IMR-90 (cell line): ENCODE data around the gene LGALS14. TPM values are rescaled to one million over a fixed set of nuclear protein-coding genes. Genes with fewer than 3 reads are reported as not detected.

Experiments used
- ATAC-seq: fragments of 200-7000 bp; cut with Tn5 transposase; 2 replicates; pipeline ENCODE4 v1.9.1; 2020; ENCODE audit warnings: low read depth, mild to moderate bottlenecking, moderate library complexity
- BruUV-seq: library from RNA; stranded (reverse); fragments of 400-500 nt; replicated peaks from 2 replicates; lab custom pipeline; 2021; lab: Mats Ljungman, UMichigan
- CTCF ChIA-PET: fragments of 300-600 bp; formaldehyde crosslinking; extraction: SDS; loops from one replicate; lab custom pipeline; 2021; ENCODE audit warnings: antibody characterized with exemption; lab: Yijun Ruan, JAX
- POLR2A ChIA-PET: fragments of 300-600 bp; sonication (Branson Sonifier 250); formaldehyde crosslinking; loops from one replicate; lab custom pipeline; 2022; ENCODE audit warnings: antibody characterized with exemption; ENCODE audit not compliant: unreplicated experiment; lab: Charles Lee
- DNase-seq: peaks from one replicate; pipeline ENCODE4 v3.0.0; 2013
- H2AFZ ChIP-seq: replicated peaks from 2 replicates; pipeline ENCODE3; 2013; ENCODE audit warnings: low read length, mild to moderate bottlenecking; ENCODE audit not compliant: poor library complexity
- H2AK5ac ChIP-seq: 2 replicates; pipeline ENCODE4 v1.6.1; 2013; ENCODE audit warnings: low read depth, low read length, inconsistent platforms
- H2AK9ac ChIP-seq: replicated peaks from 2 replicates; pipeline ENCODE3; 2013; ENCODE audit warnings: mild to moderate bottlenecking, low read depth, low read length, moderate library complexity; ENCODE audit not compliant: poor library complexity
- H2BK120ac ChIP-seq: 2 replicates; pipeline ENCODE4 v1.6.1; 2013; ENCODE audit warnings: low read depth, low read length, inconsistent platforms
- H2BK15ac ChIP-seq: 3 replicates; pipeline ENCODE4 v1.6.1; 2013; ENCODE audit warnings: low read depth, low read length, inconsistent platforms
- H2BK20ac ChIP-seq: 2 replicates; pipeline ENCODE4 v1.6.1; 2013; ENCODE audit warnings: low read depth, mild to moderate bottlenecking, inconsistent platforms, low read length, moderate library complexity
- H2BK5ac ChIP-seq: 2 replicates; pipeline ENCODE4 v1.6.1; 2013; ENCODE audit warnings: mild to moderate bottlenecking, low read depth, low read length, inconsistent platforms; ENCODE audit not compliant: poor library complexity, severe bottlenecking
- H3K14ac ChIP-seq: replicated peaks from 2 replicates; pipeline ENCODE4 v1.6.1; 2013; ENCODE audit warnings: low read depth, low read length, inconsistent platforms
- H3K18ac ChIP-seq: 2 replicates; pipeline ENCODE4 v1.6.1; 2013; ENCODE audit warnings: low read depth, low read length, control low read depth
- H3K23ac ChIP-seq: 2 replicates; pipeline ENCODE4 v1.6.1; 2013; ENCODE audit warnings: low read depth, low read length, inconsistent platforms
- H3K27ac ChIP-seq: 2 replicates; pipeline ENCODE4 v1.5.1; 2013; ENCODE audit warnings: mild to moderate bottlenecking, control low read depth, low read length; ENCODE audit not compliant: insufficient read depth
- H3K27me3 ChIP-seq: 2 replicates; pipeline ENCODE4 v1.6.1; 2013; ENCODE audit warnings: low read length; ENCODE audit not compliant: control insufficient read depth, insufficient read depth
- H3K36me3 ChIP-seq: 2 replicates; pipeline ENCODE4 v1.6.1; 2013; ENCODE audit warnings: low read length, mixed read lengths; ENCODE audit not compliant: control insufficient read depth, insufficient read depth
- H3K4ac ChIP-seq: 2 replicates; pipeline ENCODE4 v1.6.1; 2013; ENCODE audit warnings: low read depth, low read length, inconsistent platforms
- H3K4me1 ChIP-seq: 2 replicates; pipeline ENCODE4 v1.6.1; 2013; ENCODE audit warnings: low read length, mixed read lengths; ENCODE audit not compliant: control insufficient read depth, insufficient read depth
- H3K4me2 ChIP-seq: 2 replicates; pipeline ENCODE4 v1.6.1; 2013; ENCODE audit warnings: low read depth, mild to moderate bottlenecking, control low read depth, low read length, moderate library complexity
- H3K4me3 ChIP-seq: 2 replicates; pipeline ENCODE4 v1.5.1; 2013; ENCODE audit warnings: low read depth, mild to moderate bottlenecking, control low read depth, low read length, moderate library complexity; ENCODE audit not compliant: insufficient read depth
- H3K56ac ChIP-seq: 2 replicates; pipeline ENCODE4 v1.6.1; 2013; ENCODE audit warnings: low read length, inconsistent platforms; ENCODE audit not compliant: insufficient read depth; ENCODE audit errors: extremely low read depth
- H3K79me1 ChIP-seq, 2 experiments: 2 replicates each; pipeline ENCODE4 v1.6.1; 2013; ENCODE audit warnings: low read length in 2 of 2, inconsistent platforms in 1 of 2, low read depth in 1 of 2
- H3K9ac ChIP-seq: 2 replicates; pipeline ENCODE4 v1.6.1; 2013; ENCODE audit warnings: low read depth, low read length, control low read depth
- H3K9me1 ChIP-seq: 2 replicates; pipeline ENCODE4 v1.6.1; 2013; ENCODE audit warnings: low read length, inconsistent platforms; ENCODE audit not compliant: insufficient read depth
- H3K9me3 ChIP-seq: 2 replicates; pipeline ENCODE4 v1.6.1; 2013; ENCODE audit warnings: low read length; ENCODE audit not compliant: control insufficient read depth, insufficient read depth
- H4K20me1 ChIP-seq: 2 replicates; pipeline ENCODE4 v1.6.1; 2013; ENCODE audit warnings: low read length, inconsistent platforms; ENCODE audit not compliant: insufficient read depth
- H4K5ac ChIP-seq: 2 replicates; pipeline ENCODE4 v1.6.1; 2013; ENCODE audit warnings: mild to moderate bottlenecking, low read depth, low read length, control low read depth
- H4K8ac ChIP-seq, 2 experiments: 2 replicates each; pipeline ENCODE4 v1.6.1; 2013; ENCODE audit warnings: low read depth in 2 of 2, low read length in 2 of 2, control low read depth in 1 of 2, inconsistent platforms in 1 of 2
- H4K91ac ChIP-seq: 2 replicates; pipeline ENCODE4 v1.6.1; 2013; ENCODE audit warnings: low read depth, low read length, inconsistent platforms; ENCODE audit not compliant: insufficient read depth
- BHLHE40 ChIP-seq: fragments of 150-350 bp; IDR thresholded peaks from 2 replicates; pipeline ENCODE4 v1.6.1; 2016; ENCODE audit warnings: mild to moderate bottlenecking, low read depth, low read length
- CEBPB ChIP-seq: IDR thresholded peaks from 2 replicates; pipeline ENCODE4 v1.6.1; 2012; ENCODE audit warnings: low read depth, low read length, improper control_type of control experiment
- CHD1 ChIP-seq: IDR thresholded peaks from 2 replicates; pipeline ENCODE4 v1.6.1; 2012; ENCODE audit warnings: low read depth, low read length, improper control_type of control experiment
- FOS ChIP-seq: fragments of 150-350 bp; IDR thresholded peaks from 2 replicates; pipeline ENCODE4 v1.6.1; 2016; ENCODE audit warnings: low read depth, low read length
- MAFK ChIP-seq: IDR thresholded peaks from 2 replicates; pipeline ENCODE4 v1.6.1; 2012; ENCODE audit warnings: low read depth, low read length, improper control_type of control experiment
- MAZ ChIP-seq: IDR thresholded peaks from 2 replicates; pipeline ENCODE4 v1.6.1; 2012; ENCODE audit warnings: low read depth, mild to moderate bottlenecking, low read length, improper control_type of control experiment, moderate library complexity, borderline replicate concordance
- MXI1 ChIP-seq: IDR thresholded peaks from 2 replicates; pipeline ENCODE4 v1.6.1; 2012; ENCODE audit warnings: low read depth, mild to moderate bottlenecking, low read length, moderate library complexity, borderline replicate concordance
- NFE2L2 ChIP-seq: fragments of 150-350 bp; IDR thresholded peaks from 2 replicates; pipeline ENCODE4 v1.6.1; 2016; ENCODE audit warnings: low read depth, mild to moderate bottlenecking, low read length
- POLR2A ChIP-seq: IDR thresholded peaks from 2 replicates; pipeline ENCODE4 v1.6.1; 2012; ENCODE audit warnings: mild to moderate bottlenecking, low read depth, low read length
- RAD21 ChIP-seq: IDR thresholded peaks from 2 replicates; pipeline ENCODE4 v1.6.1; 2012; ENCODE audit warnings: low read length, improper control_type of control experiment
- RCOR1 ChIP-seq: IDR thresholded peaks from 2 replicates; pipeline ENCODE4 v1.6.1; 2012; ENCODE audit warnings: mild to moderate bottlenecking, low read length, improper control_type of control experiment; ENCODE audit not compliant: insufficient replicate concordance
- RFX5 ChIP-seq: IDR thresholded peaks from 2 replicates; pipeline ENCODE4 v1.8.0; 2012; ENCODE audit warnings: low read depth, mild to moderate bottlenecking, low read length, moderate library complexity
- SMC3 ChIP-seq: fragments of 150-350 bp; IDR thresholded peaks from 2 replicates; pipeline ENCODE4 v1.6.1; 2016; ENCODE audit warnings: low read depth, mild to moderate bottlenecking, antibody characterized with exemption, low read length, moderate library complexity
- dilution Hi-C: fragments of 300-500 bp; cut with HindIII; formaldehyde crosslinking; loops from one replicate; pipeline ENCODE4 v1.14.3; 2018; ENCODE audit warnings: low sequenced_read_pairs; ENCODE audit not compliant: unreplicated experiment
- in situ Hi-C: fragments of 300-500 bp; cut with MboI; formaldehyde crosslinking; loops from 3 replicates; pipeline ENCODE4 v1.14.3; 2019; ENCODE audit warnings: low sequenced_read_pairs, inconsistent platforms, mixed read lengths
- intact Hi-C: fragments of 100-400 bp; cut with micrococcal nuclease; formaldehyde crosslinking; loops from 2 replicates; pipeline ENCODE4 v1.10.0; 2022
- polyA plus RNA-seq, 3 experiments: library from polyadenylated mRNA; depleted of rRNA; stranded (reverse); fragments of >200 nt; gene quantifications; 2 replicates each; pipeline ENCODE4 v1.2.3, GENCODE V29; 2012; ENCODE audit warnings: low replicate concordance in 1 of 3
- total RNA-seq: library from RNA; depleted of rRNA; stranded (reverse); fragments of >200 nt; gene quantifications from 2 replicates; pipeline ENCODE4 v1.2.3, GENCODE V29; 2012
- TF ChIP-seq, protein P1 (sequence below): fragments of 150-350 bp; IDR thresholded peaks from 2 replicates; pipeline ENCODE4 v1.6.1; 2016; ENCODE audit warnings: low read depth, mild to moderate bottlenecking, low read length, moderate library complexity, borderline replicate concordance
- TF ChIP-seq, protein P2 (sequence below): conservative IDR thresholded peaks from 2 replicates; pipeline ENCODE4 v1.5.1; 2012; ENCODE audit warnings: mild to moderate bottlenecking, low read depth, low read length, improper control_type of control experiment
- TF ChIP-seq, protein P3 (sequence below): fragments of 150-350 bp; IDR thresholded peaks from 2 replicates; pipeline ENCODE4 v1.6.1; 2017; ENCODE audit warnings: mild to moderate bottlenecking, antibody characterized with exemption, low read length, low read depth

Gene LGALS14
- total and polyA plus RNA-seq, 2 of the 4 experiments (the other 2 are of a cell fraction) = not detected

DNA sequence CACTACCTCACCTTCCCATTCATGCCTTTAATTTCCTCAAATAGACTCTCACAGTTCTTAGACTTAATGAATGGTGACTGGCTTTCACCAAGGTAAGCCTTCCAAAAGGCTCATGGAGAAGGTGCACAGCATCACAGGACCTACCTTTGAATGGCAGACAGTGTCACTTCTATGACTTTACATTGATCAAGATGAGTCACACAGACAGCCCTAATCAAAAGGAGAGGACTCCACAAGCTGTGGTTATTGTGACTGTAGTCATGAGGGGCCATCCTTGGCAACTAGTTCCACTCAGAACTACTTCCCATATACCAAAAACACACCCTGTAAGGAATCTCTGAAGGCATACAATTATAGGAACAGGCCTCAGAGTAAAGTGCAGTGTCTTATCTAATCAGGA is 42.7 kb upstream of the LGALS14 start:
- ChIA-PET CTCF (no interaction called here), POLR2A (no interaction called here)
- Histone ChIP-seq H2AK9ac (no peak overlapping the region), H2AFZ (no peak overlapping the region), H4K20me1 (no peaks in the 10 kb centered on the region), H3K56ac (no peak overlapping the region), H4K91ac (no peak overlapping the region), H2BK5ac (no peak overlapping the region), H3K23ac (no peak overlapping the region), H3K4ac (no peak overlapping the region), H3K36me3 (no peaks in the 10 kb centered on the region), H3K79me1 (no peaks in the 10 kb centered on the region), H3K4me3 (no peak overlapping the region), H3K18ac (no peak overlapping the region), H3K9ac (no peak overlapping the region), H4K5ac (no peak overlapping the region), H3K9me1 (no peaks in the 10 kb centered on the region), H2BK20ac (no peak overlapping the region), H3K14ac (no peak overlapping the region), H3K27me3 (no peaks in the 10 kb centered on the region; the same call in 1 of the 2 replicates), H3K4me2 (no peak overlapping the region), H2AK5ac (no peak overlapping the region), H3K9me3 (no peaks in the 10 kb centered on the region), H2BK15ac (no peak overlapping the region), H3K4me1 (no peaks in the 10 kb centered on the region), H4K8ac (no peak overlapping the region), H2BK120ac (no peak overlapping the region), H3K27ac (no peak overlapping the region)
- TF ChIP-seq SMC3 (no peak), RAD21 (no peak), RCOR1 (no peak), MXI1 (no peak), MAZ (no peak), FOS (no peak), CHD1 (no peak), BHLHE40 (no peak), POLR2A (no peak), RFX5 (no peak), CEBPB (no peak), MAFK (no peak), NFE2L2 (no peak)
- TF ChIP-seq, protein P1, sequence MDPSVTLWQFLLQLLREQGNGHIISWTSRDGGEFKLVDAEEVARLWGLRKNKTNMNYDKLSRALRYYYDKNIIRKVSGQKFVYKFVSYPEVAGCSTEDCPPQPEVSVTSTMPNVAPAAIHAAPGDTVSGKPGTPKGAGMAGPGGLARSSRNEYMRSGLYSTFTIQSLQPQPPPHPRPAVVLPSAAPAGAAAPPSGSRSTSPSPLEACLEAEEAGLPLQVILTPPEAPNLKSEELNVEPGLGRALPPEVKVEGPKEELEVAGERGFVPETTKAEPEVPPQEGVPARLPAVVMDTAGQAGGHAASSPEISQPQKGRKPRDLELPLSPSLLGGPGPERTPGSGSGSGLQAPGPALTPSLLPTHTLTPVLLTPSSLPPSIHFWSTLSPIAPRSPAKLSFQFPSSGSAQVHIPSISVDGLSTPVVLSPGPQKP = no peak
- TF ChIP-seq, protein P2, sequence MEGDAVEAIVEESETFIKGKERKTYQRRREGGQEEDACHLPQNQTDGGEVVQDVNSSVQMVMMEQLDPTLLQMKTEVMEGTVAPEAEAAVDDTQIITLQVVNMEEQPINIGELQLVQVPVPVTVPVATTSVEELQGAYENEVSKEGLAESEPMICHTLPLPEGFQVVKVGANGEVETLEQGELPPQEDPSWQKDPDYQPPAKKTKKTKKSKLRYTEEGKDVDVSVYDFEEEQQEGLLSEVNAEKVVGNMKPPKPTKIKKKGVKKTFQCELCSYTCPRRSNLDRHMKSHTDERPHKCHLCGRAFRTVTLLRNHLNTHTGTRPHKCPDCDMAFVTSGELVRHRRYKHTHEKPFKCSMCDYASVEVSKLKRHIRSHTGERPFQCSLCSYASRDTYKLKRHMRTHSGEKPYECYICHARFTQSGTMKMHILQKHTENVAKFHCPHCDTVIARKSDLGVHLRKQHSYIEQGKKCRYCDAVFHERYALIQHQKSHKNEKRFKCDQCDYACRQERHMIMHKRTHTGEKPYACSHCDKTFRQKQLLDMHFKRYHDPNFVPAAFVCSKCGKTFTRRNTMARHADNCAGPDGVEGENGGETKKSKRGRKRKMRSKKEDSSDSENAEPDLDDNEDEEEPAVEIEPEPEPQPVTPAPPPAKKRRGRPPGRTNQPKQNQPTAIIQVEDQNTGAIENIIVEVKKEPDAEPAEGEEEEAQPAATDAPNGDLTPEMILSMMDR = no peak
- TF ChIP-seq, protein P3, sequence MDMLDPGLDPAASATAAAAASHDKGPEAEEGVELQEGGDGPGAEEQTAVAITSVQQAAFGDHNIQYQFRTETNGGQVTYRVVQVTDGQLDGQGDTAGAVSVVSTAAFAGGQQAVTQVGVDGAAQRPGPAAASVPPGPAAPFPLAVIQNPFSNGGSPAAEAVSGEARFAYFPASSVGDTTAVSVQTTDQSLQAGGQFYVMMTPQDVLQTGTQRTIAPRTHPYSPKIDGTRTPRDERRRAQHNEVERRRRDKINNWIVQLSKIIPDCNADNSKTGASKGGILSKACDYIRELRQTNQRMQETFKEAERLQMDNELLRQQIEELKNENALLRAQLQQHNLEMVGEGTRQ = no peak
- no peak for DNase-seq
- intact Hi-C loops = no loop called here
- no TSS peak for BruUV-seq
- dilution Hi-C loops = no loop called here
- in situ Hi-C loops = no loop called here
- no peak for ATAC-seq
